Fibroblast of the aortic adventitia (primary cell): Measurements from ENCODE around the gene CACNA2D3. TPM values are rescaled to one million over a fixed set of nuclear protein-coding genes. Genes with fewer than 3 reads are reported as not detected.

Experiments
- DNase-seq: peaks from one replicate; pipeline ENCODE4 v3.0.0-alpha.2; 2010; ENCODE audit warnings: low read depth
- H3K4me3 ChIP-seq: 2 replicates; pipeline ENCODE4 v1.5.1; 2011; ENCODE audit warnings: low read depth, mild to moderate bottlenecking, control low read depth, low read length, moderate library complexity
- CTCF ChIP-seq: IDR thresholded peaks from 2 replicates; pipeline ENCODE4 v1.5.1; 2011; ENCODE audit warnings: mild to moderate bottlenecking, low read length, control low read depth, inconsistent platforms; ENCODE audit not compliant: insufficient read depth
- total RNA-seq: library from RNA; depleted of rRNA; stranded (reverse); fragments of >200 nt; gene quantifications from 2 replicates; pipeline ENCODE4 v1.2.3, GENCODE V29; 2012; ENCODE audit warnings: low replicate concordance

Gene CACNA2D3
- total RNA-seq, 1 donor, result 0.45 TPM

- no peak overlapping the region for H3K4me3 ChIP-seq
- DNase-seq, result no peak
- no peak for TF ChIP-seq CTCF
Measured at GRCh38 chr3:54326951-54327350, 204.6 kb downstream of the CACNA2D3 start.

GRCh38 chr3:54331341-54331740 lies 209.0 kb downstream of the CACNA2D3 start:
- no peak for TF ChIP-seq CTCF
- no peak overlapping the region for H3K4me3 ChIP-seq
- DNase-seq, result no peak

GRCh38 chr3:54337846-54338245 lies 215.5 kb downstream of the CACNA2D3 start:
- no peak for TF ChIP-seq CTCF
- no peak for DNase-seq
- no peak overlapping the region for H3K4me3 ChIP-seq

- TF ChIP-seq CTCF, result no peak
- H3K4me3 ChIP-seq, result no peak overlapping the region
- DNase-seq, result no peak
Measured at GRCh38 chr3:54339608-54340007, 217.3 kb downstream of the CACNA2D3 start.

GRCh38 chr3:54341811-54342210 lies 219.5 kb downstream of the CACNA2D3 start:
- no peak overlapping the region for H3K4me3 ChIP-seq
- no peak for DNase-seq
- TF ChIP-seq CTCF, result no peak

GRCh38 chr3:54342676-54343075 lies 220.3 kb downstream of the CACNA2D3 start:
- no peak for TF ChIP-seq CTCF
- H3K4me3 ChIP-seq, result no peak overlapping the region
- DNase-seq, result no peak

- H3K4me3 ChIP-seq, result no peak overlapping the region
- no peak for DNase-seq
- TF ChIP-seq CTCF, result no peak
Measured at GRCh38 chr3:54343495-54343894, 221.1 kb downstream of the CACNA2D3 start.
